Thyroid gland (tissue), 4 donors: ENCODE data around the gene SLC17A1. TPM values are rescaled to one million over a fixed set of nuclear protein-coding genes. Genes with fewer than 3 reads are reported as not detected.

ENCODE experiments used
- DNase-seq, 2 donors: peaks; one replicate each; pipeline ENCODE4 v3.0.0-alpha.2; 2019
- H3K27ac ChIP-seq, 3 donors: fragments of 200-600 bp; sonication (generic); 1 replicate in 2 of 3; 2 replicates in 1 of 3; pipeline ENCODE4 v1.5.1; 2016 to 2019; ENCODE audit warnings: mild to moderate bottlenecking in 1 of 3, moderate library complexity in 1 of 3
- H3K27me3 ChIP-seq: fragments of 200-600 bp; sonication (generic); one replicate; pipeline ENCODE4 v1.5.1; 2019
- H3K36me3 ChIP-seq, 2 donors: fragments of 200-600 bp; sonication (generic); one replicate each; pipeline ENCODE4 v1.5.1; 2016 to 2019
- H3K4me1 ChIP-seq, 2 donors: fragments of 200-600 bp; sonication (generic); one replicate each; pipeline ENCODE4 v1.5.1; 2017 to 2019
- H3K4me3 ChIP-seq, 3 donors: fragments of 200-600 bp; sonication (generic); replicated peaks in 1 of 3; 1 replicate in 2 of 3; 2 replicates in 1 of 3; pipeline ENCODE4 v1.5.1; 2016; ENCODE audit warnings: mild to moderate bottlenecking in 1 of 3
- H3K9me3 ChIP-seq: fragments of 200-600 bp; sonication (generic); one replicate; pipeline ENCODE4 v1.5.1; 2017
- CTCF ChIP-seq, 6 experiments: fragments of 200-600 bp in 3 of 6; fragments of 450-650 bp in 3 of 6; sonication (generic) in 3 of 6; IDR thresholded peaks; one replicate each; pipeline ENCODE4 v1.5.1; 2016 to 2019; ENCODE audit warnings: antibody characterized with exemption in 6 of 6, mild to moderate bottlenecking in 2 of 6, inconsistent platforms in 1 of 6, moderate library complexity in 1 of 6
- POLR2A ChIP-seq, 2 donors: fragments of 450-650 bp; IDR thresholded peaks; one replicate each; pipeline ENCODE4 v1.6.1; 2017; ENCODE audit warnings: antibody characterized with exemption in 2 of 2, mild to moderate bottlenecking in 2 of 2, moderate library complexity in 1 of 2
- WGBS, 2 donors: methylation state at CpG; one replicate each; pipeline ENCODE4 v1.1.5; 2017; 5-methylcytosine and 5-hydroxymethylcytosine counted together
- intact Hi-C: fragments of 100-400 bp; cut with DNase I; formaldehyde crosslinking; loops from one replicate; pipeline ENCODE4 v1.15.1; 2023
- total RNA-seq, 4 donors: library from RNA; depleted of rRNA; stranded (reverse); fragments of >200 nt; gene quantifications; one replicate each; pipeline ENCODE4 v1.2.3, GENCODE V29; 2016

SLC17A1 gene
- total RNA-seq, 4 donors from 2014 or later, result not detected

GRCh38 chr6:25793970-25794369 is 37.9 kb downstream of the SLC17A1 start:
- H3K36me3 ChIP-seq, result no peaks in the 10 kb centered on the region
- no peak for DNase-seq
- intact Hi-C loops, result no loop called here
- no peaks in the 10 kb centered on the region for H3K27me3 ChIP-seq
- H3K27ac ChIP-seq, result no peak overlapping the region
- H3K9me3 ChIP-seq, result no peaks in the 10 kb centered on the region
- 91 to 100% methylated on average over 1 of the region's 1 CpG for WGBS, 2 donors
- TF ChIP-seq CTCF (IDR thresholded peaks at IDR 0.05), result no peak
- TF ChIP-seq POLR2A (IDR thresholded peaks at IDR 0.05), result no peak
- no peaks in the 10 kb centered on the region for H3K4me1 ChIP-seq
- no peak overlapping the region for H3K4me3 ChIP-seq

GRCh38 chr6:25792016-25792415 is 39.8 kb downstream of the SLC17A1 start:
- H3K4me1 ChIP-seq, result no peaks in the 10 kb centered on the region
- H3K9me3 ChIP-seq, result no peaks in the 10 kb centered on the region
- H3K27me3 ChIP-seq, result no peaks in the 10 kb centered on the region
- DNase-seq, result no peak
- H3K27ac ChIP-seq, result no peak overlapping the region
- intact Hi-C loops, result no loop called here
- 88 to 92% methylated on average over 4 of the region's 4 CpGs for WGBS, 2 donors
- TF ChIP-seq CTCF (IDR thresholded peaks at IDR 0.05), result no peak
- TF ChIP-seq POLR2A (IDR thresholded peaks at IDR 0.05), result no peak
- H3K36me3 ChIP-seq, result no peaks in the 10 kb centered on the region
- H3K4me3 ChIP-seq, result no peak overlapping the region

DNA sequence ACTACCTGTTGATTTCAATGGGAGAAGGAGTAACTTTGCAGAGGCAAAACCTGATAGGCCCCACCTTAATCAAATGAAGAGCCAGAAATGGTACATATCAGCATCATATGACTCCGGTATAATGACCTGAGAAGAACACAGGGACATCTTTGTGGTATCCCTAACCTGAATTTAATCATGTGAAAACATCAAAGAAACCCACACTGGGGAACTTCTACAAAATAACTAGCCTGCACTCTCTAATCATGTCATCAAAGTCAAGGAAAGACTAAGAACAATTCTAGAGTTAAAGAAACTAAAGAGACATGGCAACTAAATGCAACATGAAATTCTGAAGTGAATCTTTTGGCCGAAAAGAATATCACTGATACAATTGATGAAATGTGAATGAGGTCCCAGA is 42.4 kb downstream of the SLC17A1 start:
- 95 to 98% methylated on average over 2 of the region's 2 CpGs for WGBS, 2 donors

GRCh38 chr6:25788305-25788922 is 43.4 kb downstream of the SLC17A1 start:
- H3K27me3 ChIP-seq, result no peaks in the 10 kb centered on the region
- no peaks in the 10 kb centered on the region for H3K36me3 ChIP-seq
- no peak overlapping the region for H3K27ac ChIP-seq
- intact Hi-C loops, result loop anchor here (5.0 kb wide), 1 partner anchor 99 kb away; no protein-coding TSS in a partner anchor
- H3K4me1 ChIP-seq, result no peaks in the 10 kb centered on the region
- peak; percentile 47 to 57 for DNase-seq
- no peak overlapping the region for H3K4me3 ChIP-seq
- 66 to 75% methylated on average over 4 of the region's 4 CpGs for WGBS, 2 donors
- peak in 5 of 6 experiments; percentile 11 to 59 (median 45) for TF ChIP-seq CTCF (IDR thresholded peaks at IDR 0.05)
- TF ChIP-seq POLR2A (IDR thresholded peaks at IDR 0.05), result no peak
- no peaks in the 10 kb centered on the region for H3K9me3 ChIP-seq

More for the DNA sequence above, 42.4 kb downstream of the SLC17A1 start:
- intact Hi-C loops, result loop anchor here (5.0 kb wide), 1 partner anchor 98 kb away; no protein-coding TSS in a partner anchor
- no peak for DNase-seq
- Histone ChIP-seq H3K4me1 (no peaks in the 10 kb centered on the region), H3K27ac (no peak overlapping the region), H3K36me3 (no peaks in the 10 kb centered on the region), H3K9me3 (no peaks in the 10 kb centered on the region), H3K27me3 (no peaks in the 10 kb centered on the region), H3K4me3 (no peak overlapping the region)
- TF ChIP-seq POLR2A (IDR thresholded peaks at IDR 0.05), result no peak
- TF ChIP-seq CTCF (IDR thresholded peaks at IDR 0.05), result no peak

- Histone ChIP-seq H3K27me3 (no peaks in the 10 kb centered on the region), H3K4me3 (no peak overlapping the region), H3K36me3 (no peaks in the 10 kb centered on the region), H3K9me3 (no peaks in the 10 kb centered on the region), H3K27ac (no peak overlapping the region), H3K4me1 (no peaks in the 10 kb centered on the region)
- intact Hi-C loops, result loop anchor here (5.0 kb wide), 1 partner anchor 100 kb away; no protein-coding TSS in a partner anchor
- no peak for DNase-seq
- 69 to 72% methylated on average over 2 of the region's 2 CpGs for WGBS, 2 donors
- TF ChIP-seq CTCF (IDR thresholded peaks at IDR 0.05) (no peak), POLR2A (IDR thresholded peaks at IDR 0.05) (no peak)
These were observed 44.4 kb downstream of the SLC17A1 start for GRCh38 chr6:25787428-25787827.
